Pancreas (tissue), 10 donors: ENCODE data around the gene KDM8. TPM values are rescaled to one million over a fixed set of nuclear protein-coding genes. Genes with fewer than 3 reads are reported as not detected.
A peak's percentile ranks its signal among the peaks of the same experiment; 100 is the strongest.

Source experiments
- ATAC-seq, 4 donors: fragments of 200-7000 bp; cut with Tn5 transposase; one replicate each; pipeline versions ENCODE4 v1.8.0 to v1.9.1; 2020; ENCODE audit warnings: mild to moderate bottlenecking in 4 of 4, moderate library complexity in 4 of 4
- DNase-seq, 6 donors: peaks; one replicate each; pipeline ENCODE4 v3.0.0-alpha.2; 2020
- FAIRE-seq: peaks from 2 replicates; lab custom pipeline; 2012; peaks lifted over from hg19 to GRCh38; lab: Jason Lieb, UNC
- H3K27ac ChIP-seq, 4 donors: fragments of 200-600 bp; sonication (generic); 1 replicate in 3 of 4; 2 replicates in 1 of 4; pipeline versions ENCODE4 v1.5.0 to v1.8.0; 2020
- H3K27me3 ChIP-seq, 4 donors: fragments of 200-600 bp; one replicate each; pipeline ENCODE4 v1.8.0; 2021
- H3K36me3 ChIP-seq, 3 donors: fragments of 200-600 bp; sonication (generic) in 1 of 3; one replicate each; pipeline versions ENCODE4 v1.5.0 to v1.8.0; 2020 to 2021
- H3K4me1 ChIP-seq, 3 donors: fragments of 200-600 bp; one replicate each; pipeline ENCODE4 v1.8.0; 2021
- H3K4me3 ChIP-seq, 4 donors: fragments of 200-600 bp; sonication (generic) in 2 of 4; one replicate each; pipeline versions ENCODE4 v1.5.0 to v1.8.0; 2020 to 2021
- H3K9me3 ChIP-seq, 4 donors: fragments of 200-600 bp; one replicate each; pipeline ENCODE4 v1.8.0; 2021
- WGBS, 2 donors: extraction: QIAGEN DNeasy Blood & Tissue Kit; methylation state at CpG; one replicate each; pipeline ENCODE4 v1.1.7; 2013; 5-methylcytosine and 5-hydroxymethylcytosine counted together
- intact Hi-C, 3 donors: fragments of 100-400 bp; cut with DNase I; formaldehyde crosslinking; loops; one replicate each; pipeline versions ENCODE4 v1.11.1 to v1.14.2; 2022
- polyA plus RNA-seq, 2 donors: library from polyadenylated mRNA; stranded (reverse); fragments of 200-250 nt; gene quantifications; one replicate each; pipeline ENCODE4 v1.2.3, GENCODE V29; 2013
- total RNA-seq, 6 donors: library from RNA; stranded (reverse); fragmentation: NEBNext Ultra II Directional in 4 of 6; extraction: Animal tissue kit (Norgen Biotek cat#: 25700) in 4 of 6; gene quantifications; one replicate each; pipeline versions ENCODE4 v1.2.1 to v1.2.4, GENCODE V29; 2021 to 2023
- TF ChIP-seq, protein P1 (sequence below), 4 donors: fragments of 200-600 bp; sonication (generic) in 3 of 4; IDR thresholded peaks; one replicate each; pipeline versions ENCODE4 v1.5.0 to v1.8.0; 2021; ENCODE audit warnings: antibody characterized with exemption in 4 of 4
- donor health status: healthy with polysubstance abuse.
- donor health status: DM: no; HTN: no; CAD: no; lungs with moderate emphysema.
- donor health status: DM: no; HTN: no; CAD: no.
- donor health status: control.
- donor health status: control.
- donor health status: Bipolar disorder and iron deficiency.
- donor health status: DM: yes; HTN: yes; CAD: no.
- donor health status: DM: no; HTN: no; CAD: no.
- donor health status: DM: no; HTN: no; CAD: no.
- donor health status: DM: yes; HTN: yes; CAD: no.

KDM8 gene
- total and polyA plus RNA-seq, 8 donors = 4.7 to 17.7 (median 6.8) TPM

DNA sequence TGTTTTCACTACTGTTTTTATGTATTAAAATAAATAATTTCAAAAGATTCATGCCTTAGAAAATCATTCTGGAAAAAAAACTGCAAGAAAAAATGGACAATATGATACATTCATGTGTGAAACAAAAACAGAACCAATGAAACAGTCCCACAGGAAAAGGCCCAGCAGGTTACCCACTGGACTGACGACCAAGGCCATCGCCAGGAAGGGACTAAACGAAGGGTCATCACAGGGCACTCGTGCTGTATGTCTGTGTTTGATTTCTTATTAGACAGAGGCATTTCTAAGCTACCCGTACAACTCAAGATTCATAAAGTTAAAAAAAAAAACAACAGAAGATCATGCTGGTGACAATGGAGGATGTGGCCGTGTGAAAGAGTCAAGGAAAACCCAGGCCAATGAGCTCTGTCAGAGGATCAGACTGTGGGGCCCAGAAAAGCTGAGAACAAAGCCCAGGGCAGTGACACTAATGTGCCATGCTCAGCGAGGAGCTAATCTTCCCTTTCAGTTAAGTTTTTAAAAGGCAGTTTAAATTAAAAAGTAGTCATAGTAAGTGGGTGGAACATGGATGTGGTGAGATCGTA lies 33.4 kb downstream of the KDM8 start:
- no peak overlapping the region for H3K4me3 ChIP-seq
- H3K27ac ChIP-seq = peak overlapping the region in 2 of 4 donors; percentile 70 to 72
- no peak for DNase-seq
- H3K36me3 ChIP-seq = peaks cover 0 to 12% (median 2%) of the 10 kb centered on the region in 3 donors
- no peak for ATAC-seq
- no peak for FAIRE-seq
- intact Hi-C loops = loop anchor here in 2 of 3 donors (10.0 kb wide), 2 partner anchors 52 to 128 kb away; no protein-coding TSS in a partner anchor
- H3K27me3 ChIP-seq = no peaks in the 10 kb centered on the region
- 77 to 84% methylated on average over 8 of the region's 8 CpGs for WGBS, 2 donors
- H3K4me1 ChIP-seq = peaks cover 0 to 10% (median 0%) of the 10 kb centered on the region in 3 donors
- TF ChIP-seq, protein P1, sequence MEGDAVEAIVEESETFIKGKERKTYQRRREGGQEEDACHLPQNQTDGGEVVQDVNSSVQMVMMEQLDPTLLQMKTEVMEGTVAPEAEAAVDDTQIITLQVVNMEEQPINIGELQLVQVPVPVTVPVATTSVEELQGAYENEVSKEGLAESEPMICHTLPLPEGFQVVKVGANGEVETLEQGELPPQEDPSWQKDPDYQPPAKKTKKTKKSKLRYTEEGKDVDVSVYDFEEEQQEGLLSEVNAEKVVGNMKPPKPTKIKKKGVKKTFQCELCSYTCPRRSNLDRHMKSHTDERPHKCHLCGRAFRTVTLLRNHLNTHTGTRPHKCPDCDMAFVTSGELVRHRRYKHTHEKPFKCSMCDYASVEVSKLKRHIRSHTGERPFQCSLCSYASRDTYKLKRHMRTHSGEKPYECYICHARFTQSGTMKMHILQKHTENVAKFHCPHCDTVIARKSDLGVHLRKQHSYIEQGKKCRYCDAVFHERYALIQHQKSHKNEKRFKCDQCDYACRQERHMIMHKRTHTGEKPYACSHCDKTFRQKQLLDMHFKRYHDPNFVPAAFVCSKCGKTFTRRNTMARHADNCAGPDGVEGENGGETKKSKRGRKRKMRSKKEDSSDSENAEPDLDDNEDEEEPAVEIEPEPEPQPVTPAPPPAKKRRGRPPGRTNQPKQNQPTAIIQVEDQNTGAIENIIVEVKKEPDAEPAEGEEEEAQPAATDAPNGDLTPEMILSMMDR (IDR thresholded peaks at IDR 0.05) = no peak
- no peaks in the 10 kb centered on the region for H3K9me3 ChIP-seq

GRCh38 chr16:27237219-27238015 lies 34.1 kb downstream of the KDM8 start:
- H3K4me3 ChIP-seq = no peak overlapping the region
- H3K27me3 ChIP-seq = no peaks in the 10 kb centered on the region
- DNase-seq (no peak), FAIRE-seq (no peak), ATAC-seq (peak in 3 of 4 donors; percentile 19 to 44 (median 29))
- peaks cover 0 to 9% (median 2%) of the 10 kb centered on the region in 3 donors for H3K36me3 ChIP-seq
- no peaks in the 10 kb centered on the region for H3K9me3 ChIP-seq
- 64 to 69% methylated on average over 22 of the region's 22 CpGs for WGBS, 2 donors
- peak overlapping the region in 2 of 4 donors; percentile 70 to 72 for H3K27ac ChIP-seq
- intact Hi-C loops = loop anchor here in 2 of 3 donors (10.0 kb wide), 2 partner anchors 53 to 127 kb away; no protein-coding TSS in a partner anchor
- peaks cover 0 to 10% (median 1%) of the 10 kb centered on the region in 3 donors for H3K4me1 ChIP-seq
- TF ChIP-seq, protein P1 (IDR thresholded peaks at IDR 0.05) = no peak

GRCh38 chr16:27238016-27238587 lies 34.8 kb downstream of the KDM8 start:
- FAIRE-seq (no peak), ATAC-seq (peak in 1 of 4 donors; percentile 8), DNase-seq (peak in 2 of 6 donors; percentile 20 to 64)
- TF ChIP-seq, protein P1 (IDR thresholded peaks at IDR 0.05) = no peak
- no peak overlapping the region for H3K4me3 ChIP-seq
- peaks cover 0 to 10% (median 4%) of the 10 kb centered on the region in 3 donors for H3K4me1 ChIP-seq
- H3K36me3 ChIP-seq = peaks cover 0 to 5% (median 0%) of the 10 kb centered on the region in 3 donors
- H3K27me3 ChIP-seq = no peaks in the 10 kb centered on the region
- WGBS, 2 donors = 82 to 88% methylated on average over 16 of the region's 16 CpGs
- intact Hi-C loops = loop anchor here in 2 of 3 donors (10.0 kb wide), 2 partner anchors 53 to 127 kb away; no protein-coding TSS in a partner anchor
- H3K27ac ChIP-seq = peak overlapping the region in 2 of 4 donors; percentile 70 to 72
- H3K9me3 ChIP-seq = no peaks in the 10 kb centered on the region

- Histone ChIP-seq H3K27ac (no peak overlapping the region), H3K36me3 (peaks cover 0 to 3% (median 0%) of the 10 kb centered on the region in 3 donors), H3K27me3 (no peaks in the 10 kb centered on the region), H3K4me1 (peaks cover 0 to 10% (median 4%) of the 10 kb centered on the region in 3 donors), H3K4me3 (no peak overlapping the region), H3K9me3 (no peaks in the 10 kb centered on the region)
- WGBS, 2 donors = 88 to 89% methylated on average over 2 of the region's 2 CpGs
- TF ChIP-seq, protein P1 (IDR thresholded peaks at IDR 0.05) = no peak
- FAIRE-seq (no peak), ATAC-seq (no peak), DNase-seq (no peak)
- intact Hi-C loops = loop anchor here in 2 of 3 donors (10.0 kb wide), 2 partner anchors 54 to 126 kb away; no protein-coding TSS in a partner anchor
Measured at GRCh38 chr16:27238591-27238990, 35.3 kb downstream of the KDM8 start.
